ENCODE results near the gene PHLDA2. TPM values are rescaled to one million over a fixed set of nuclear protein-coding genes. Genes with fewer than 3 reads are reported as not detected.

PHLDA2 gene
- total and polyA plus RNA-seq, 2 of the 13 experiments (the other 11 are each of a cell fraction or from before 2014, with no cell fraction given) = 0.55 to 0.78 TPM

- in situ Hi-C loops (cut with HindIII; ENCODE audit: extremely low pct_ligation_motif_present, low pct_unique_long_range_greater_than_20kb) = loop anchor here (5.0 kb wide), 1 partner anchor 357 kb away; no protein-coding TSS in a partner anchor
- H3K79me2 ChIP-seq (ENCODE audit: insufficient read depth, low read length) = no peaks in the 10 kb centered on the region
- intact Hi-C loops (cut with micrococcal nuclease; ENCODE audit: unreplicated experiment) = loop anchor here (2.0 to 5.0 kb wide), 2 partner anchors 197 to 231 kb away; no protein-coding TSS in a partner anchor
- H3K27me3 ChIP-seq (ENCODE audit: control insufficient read depth in 1 of 2, insufficient read depth in 2 of 2, low read length in 2 of 2) = peaks cover 3 to 10% of the 10 kb centered on the region in 2 experiments; a peak in 3 of 5 replicates
- FAIRE-seq (no peak), ATAC-seq (no peak), DNase-seq (ENCODE audit: low spot score) (peak; percentile 32)
- no peak overlapping the region for H3K27ac ChIP-seq (ENCODE audit: extremely low read length, insufficient read depth, low read length)
- CTCF ChIA-PET (ENCODE audit: low intra/inter-chr PET ratio, low total read pairs) = interaction anchor here (2.3 to 8.6 kb wide), 2 partner anchors 197 to 357 kb away, joined by 25 to 148 read pairs; no protein-coding TSS in a partner anchor
- no peaks in the 10 kb centered on the region for H4K20me1 ChIP-seq (ENCODE audit: insufficient read depth, low read length)
- no TSS peak for BruUV-seq (replicated peaks)
- H3K9me3 ChIP-seq (ENCODE audit: low read length) = no peaks in the 10 kb centered on the region
- no peaks in the 10 kb centered on the region for H3K36me3 ChIP-seq (replicated peaks in 1 of 2; ENCODE audit: control insufficient read depth in 1 of 2, insufficient read depth in 2 of 2, low read length in 2 of 2)
- no peak overlapping the region for H3K4me3 ChIP-seq (replicated peaks in 1 of 3; ENCODE audit: insufficient read depth in 1 of 3, low read depth in 2 of 3, low read length in 3 of 3)
- TF ChIP-seq ZFY (CRISPR knock-in tag; IDR thresholded peaks at IDR 0.05) (peak; percentile 51; the same call in 1 of the 2 replicates), SETDB1 (CRISPR knock-in tag; IDR thresholded peaks at IDR 0.05; ENCODE audit: borderline replicate concordance) (0 out of 2 replicates have a peak, but pooled peaks have one; percentile 49), JUND (CRISPR knock-in tag; IDR thresholded peaks at IDR 0.05) (no peak), TCF12 (IDR thresholded peaks at IDR 0.05) (no peak), TCF12 (CRISPR knock-in tag; IDR thresholded peaks at IDR 0.05) (no peak), ZNF296 (CRISPR knock-in tag; conservative IDR thresholded peaks at IDR 0.05) (no peak), ZFX (CRISPR knock-in tag; IDR thresholded peaks at IDR 0.05; ENCODE audit: low read depth) (0 out of 2 replicates have a peak, but pooled peaks have one; percentile 14)
- TF ChIP-seq, protein P1, sequence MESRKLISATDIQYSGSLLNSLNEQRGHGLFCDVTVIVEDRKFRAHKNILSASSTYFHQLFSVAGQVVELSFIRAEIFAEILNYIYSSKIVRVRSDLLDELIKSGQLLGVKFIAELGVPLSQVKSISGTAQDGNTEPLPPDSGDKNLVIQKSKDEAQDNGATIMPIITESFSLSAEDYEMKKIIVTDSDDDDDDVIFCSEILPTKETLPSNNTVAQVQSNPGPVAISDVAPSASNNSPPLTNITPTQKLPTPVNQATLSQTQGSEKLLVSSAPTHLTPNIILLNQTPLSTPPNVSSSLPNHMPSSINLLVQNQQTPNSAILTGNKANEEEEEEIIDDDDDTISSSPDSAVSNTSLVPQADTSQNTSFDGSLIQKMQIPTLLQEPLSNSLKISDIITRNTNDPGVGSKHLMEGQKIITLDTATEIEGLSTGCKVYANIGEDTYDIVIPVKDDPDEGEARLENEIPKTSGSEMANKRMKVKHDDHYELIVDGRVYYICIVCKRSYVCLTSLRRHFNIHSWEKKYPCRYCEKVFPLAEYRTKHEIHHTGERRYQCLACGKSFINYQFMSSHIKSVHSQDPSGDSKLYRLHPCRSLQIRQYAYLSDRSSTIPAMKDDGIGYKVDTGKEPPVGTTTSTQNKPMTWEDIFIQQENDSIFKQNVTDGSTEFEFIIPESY (CRISPR knock-in tag; IDR thresholded peaks at IDR 0.05) = peak; percentile 37; the same call in 1 of the 2 replicates
- TF ChIP-seq, protein P2, sequence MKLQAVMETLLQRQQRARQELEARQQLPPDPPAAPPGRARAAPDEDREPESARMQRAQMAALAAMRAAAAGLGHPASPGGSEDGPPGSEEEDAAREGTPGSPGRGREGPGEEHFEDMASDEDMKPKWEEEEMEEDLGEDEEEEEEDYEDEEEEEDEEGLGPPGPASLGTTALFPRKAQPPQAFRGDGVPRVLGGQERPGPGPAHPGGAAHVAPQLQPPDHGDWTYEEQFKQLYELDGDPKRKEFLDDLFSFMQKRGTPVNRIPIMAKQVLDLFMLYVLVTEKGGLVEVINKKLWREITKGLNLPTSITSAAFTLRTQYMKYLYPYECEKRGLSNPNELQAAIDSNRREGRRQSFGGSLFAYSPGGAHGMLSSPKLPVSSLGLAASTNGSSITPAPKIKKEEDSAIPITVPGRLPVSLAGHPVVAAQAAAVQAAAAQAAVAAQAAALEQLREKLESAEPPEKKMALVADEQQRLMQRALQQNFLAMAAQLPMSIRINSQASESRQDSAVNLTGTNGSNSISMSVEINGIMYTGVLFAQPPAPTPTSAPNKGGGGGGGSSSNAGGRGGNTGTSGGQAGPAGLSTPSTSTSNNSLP (IDR thresholded peaks at IDR 0.05; ENCODE audit: low read depth, low read length) = no peak
- TF ChIP-seq, protein P3, sequence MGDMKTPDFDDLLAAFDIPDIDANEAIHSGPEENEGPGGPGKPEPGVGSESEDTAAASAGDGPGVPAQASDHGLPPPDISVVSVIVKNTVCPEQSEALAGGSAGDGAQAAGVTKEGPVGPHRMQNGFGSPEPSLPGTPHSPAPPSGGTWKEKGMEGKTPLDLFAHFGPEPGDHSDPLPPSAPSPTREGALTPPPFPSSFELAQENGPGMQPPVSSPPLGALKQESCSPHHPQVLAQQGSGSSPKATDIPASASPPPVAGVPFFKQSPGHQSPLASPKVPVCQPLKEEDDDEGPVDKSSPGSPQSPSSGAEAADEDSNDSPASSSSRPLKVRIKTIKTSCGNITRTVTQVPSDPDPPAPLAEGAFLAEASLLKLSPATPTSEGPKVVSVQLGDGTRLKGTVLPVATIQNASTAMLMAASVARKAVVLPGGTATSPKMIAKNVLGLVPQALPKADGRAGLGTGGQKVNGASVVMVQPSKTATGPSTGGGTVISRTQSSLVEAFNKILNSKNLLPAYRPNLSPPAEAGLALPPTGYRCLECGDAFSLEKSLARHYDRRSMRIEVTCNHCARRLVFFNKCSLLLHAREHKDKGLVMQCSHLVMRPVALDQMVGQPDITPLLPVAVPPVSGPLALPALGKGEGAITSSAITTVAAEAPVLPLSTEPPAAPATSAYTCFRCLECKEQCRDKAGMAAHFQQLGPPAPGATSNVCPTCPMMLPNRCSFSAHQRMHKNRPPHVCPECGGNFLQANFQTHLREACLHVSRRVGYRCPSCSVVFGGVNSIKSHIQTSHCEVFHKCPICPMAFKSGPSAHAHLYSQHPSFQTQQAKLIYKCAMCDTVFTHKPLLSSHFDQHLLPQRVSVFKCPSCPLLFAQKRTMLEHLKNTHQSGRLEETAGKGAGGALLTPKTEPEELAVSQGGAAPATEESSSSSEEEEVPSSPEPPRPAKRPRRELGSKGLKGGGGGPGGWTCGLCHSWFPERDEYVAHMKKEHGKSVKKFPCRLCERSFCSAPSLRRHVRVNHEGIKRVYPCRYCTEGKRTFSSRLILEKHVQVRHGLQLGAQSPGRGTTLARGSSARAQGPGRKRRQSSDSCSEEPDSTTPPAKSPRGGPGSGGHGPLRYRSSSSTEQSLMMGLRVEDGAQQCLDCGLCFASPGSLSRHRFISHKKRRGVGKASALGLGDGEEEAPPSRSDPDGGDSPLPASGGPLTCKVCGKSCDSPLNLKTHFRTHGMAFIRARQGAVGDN (CRISPR knock-in tag; IDR thresholded peaks at IDR 0.05) = peak; percentile 57
- TF ChIP-seq, protein P4, sequence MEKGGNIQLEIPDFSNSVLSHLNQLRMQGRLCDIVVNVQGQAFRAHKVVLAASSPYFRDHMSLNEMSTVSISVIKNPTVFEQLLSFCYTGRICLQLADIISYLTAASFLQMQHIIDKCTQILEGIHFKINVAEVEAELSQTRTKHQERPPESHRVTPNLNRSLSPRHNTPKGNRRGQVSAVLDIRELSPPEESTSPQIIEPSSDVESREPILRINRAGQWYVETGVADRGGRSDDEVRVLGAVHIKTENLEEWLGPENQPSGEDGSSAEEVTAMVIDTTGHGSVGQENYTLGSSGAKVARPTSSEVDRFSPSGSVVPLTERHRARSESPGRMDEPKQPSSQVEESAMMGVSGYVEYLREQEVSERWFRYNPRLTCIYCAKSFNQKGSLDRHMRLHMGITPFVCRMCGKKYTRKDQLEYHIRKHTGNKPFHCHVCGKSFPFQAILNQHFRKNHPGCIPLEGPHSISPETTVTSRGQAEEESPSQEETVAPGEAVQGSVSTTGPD (CRISPR knock-in tag; IDR thresholded peaks at IDR 0.05) = no peak
- POLR2A ChIA-PET = interaction anchor here (0.6 to 2.7 kb wide), 3 partner anchors 159 to 326 kb away, joined by 3 to 10 read pairs (median 4); no protein-coding TSS in a partner anchor
- H3K4me2 ChIP-seq (ENCODE audit: low read depth, low read length) = no peak overlapping the region
- H2AFZ ChIP-seq (ENCODE audit: low read length) = no peak overlapping the region
- peaks cover 39% of the 10 kb centered on the region for H3K4me1 ChIP-seq (ENCODE audit: insufficient read depth, low read length)
- H3K9ac ChIP-seq (ENCODE audit: insufficient read depth, low read depth, low read length) = no peak overlapping the region
- WGBS (ENCODE audit: low lambda C conversion rate) = 33% methylated on average over 1 of the region's 16 CpGs
Observed at GRCh38 chr11:2889362-2890273, 39.6 kb downstream of the PHLDA2 start.

All from HepG2 (cell line).